Erythroblast (primary cell): ENCODE results near the gene CNTFR.

ENCODE experiments used
- GATA1 ChIP-seq: IDR thresholded peaks from 2 replicates; pipeline ENCODE4 v1.6.1; 2011; ENCODE audit warnings: low read depth, mild to moderate bottlenecking, control low read depth, low read length, moderate library complexity
- POLR2A ChIP-seq: IDR thresholded peaks from 2 replicates; pipeline ENCODE4 v1.6.1; 2011; ENCODE audit warnings: mild to moderate bottlenecking, low read length

- TF ChIP-seq POLR2A = no peak
- no peak for TF ChIP-seq GATA1
These were observed 37.5 kb downstream of the CNTFR start for GRCh38 chr9:34551751-34552605.
